BLaER1 (cell line): ENCODE measurements around the gene CRYBB3.

Experiments used
- H3K27ac ChIP-seq: shearing (Covaris generic); formaldehyde crosslinking; 2 replicates; pipeline ENCODE4 v1.8.1; 2022
- H3K27me3 ChIP-seq: shearing (Covaris generic); formaldehyde crosslinking; 2 replicates; pipeline ENCODE4 v1.8.1; 2022
- H3K36me3 ChIP-seq: shearing (Covaris generic); formaldehyde crosslinking; 2 replicates; pipeline ENCODE4 v1.8.1; 2022
- H3K4me1 ChIP-seq: shearing (Covaris generic); formaldehyde crosslinking; 2 replicates; pipeline ENCODE4 v1.8.1; 2022
- H3K4me2 ChIP-seq: shearing (Covaris generic); formaldehyde crosslinking; 2 replicates; pipeline ENCODE4 v1.8.1; 2022
- H3K4me3 ChIP-seq: shearing (Covaris generic); formaldehyde crosslinking; 2 replicates; pipeline ENCODE4 v1.8.1; 2022
- H3K9ac ChIP-seq: shearing (Covaris generic); formaldehyde crosslinking; 2 replicates; pipeline ENCODE4 v1.8.1; 2022
- H3K9me3 ChIP-seq: shearing (Covaris generic); formaldehyde crosslinking; 2 replicates; pipeline ENCODE4 v1.8.1; 2022
- H4K20me1 ChIP-seq: shearing (Covaris generic); formaldehyde crosslinking; 2 replicates; pipeline ENCODE4 v1.8.1; 2022
- Cebpa-rat ChIP-seq: shearing (Covaris generic); IDR thresholded peaks from 2 replicates; pipeline ENCODE4 v1.8.1; 2022

Gene CRYBB3

GRCh38 chr22:25205847-25206246 lies 6.2 kb downstream of the CRYBB3 start:
- Histone ChIP-seq H3K27me3 (no peaks in the 10 kb centered on the region), H3K9ac (no peak overlapping the region), H3K4me2 (no peak overlapping the region), H3K4me1 (peaks cover 15% of the 10 kb centered on the region), H3K36me3 (no peaks in the 10 kb centered on the region), H4K20me1 (no peaks in the 10 kb centered on the region; the same call in 1 of the 2 replicates), H3K9me3 (no peaks in the 10 kb centered on the region), H3K4me3 (no peak overlapping the region), H3K27ac (no peak overlapping the region)
- TF ChIP-seq Cebpa-rat = no peak

GRCh38 chr22:25206998-25207397 lies 7.3 kb downstream of the CRYBB3 start:
- Histone ChIP-seq H3K4me3 (no peak overlapping the region), H3K4me1 (peaks cover 3% of the 10 kb centered on the region), H3K27ac (no peak overlapping the region), H3K9me3 (no peaks in the 10 kb centered on the region), H3K36me3 (no peaks in the 10 kb centered on the region), H4K20me1 (no peaks in the 10 kb centered on the region), H3K27me3 (no peaks in the 10 kb centered on the region), H3K4me2 (no peak overlapping the region), H3K9ac (no peak overlapping the region)
- no peak for TF ChIP-seq Cebpa-rat

GRCh38 chr22:25207553-25208157 lies 8.0 kb downstream of the CRYBB3 start:
- no peak for TF ChIP-seq Cebpa-rat
- peaks cover 7% of the 10 kb centered on the region for H3K4me1 ChIP-seq

GRCh38 chr22:25208328-25208727 lies 8.7 kb downstream of the CRYBB3 start:
- H3K27me3 ChIP-seq = no peaks in the 10 kb centered on the region
- no peaks in the 10 kb centered on the region for H3K36me3 ChIP-seq
- no peak overlapping the region for H3K4me2 ChIP-seq
- H4K20me1 ChIP-seq = no peaks in the 10 kb centered on the region
- no peak overlapping the region for H3K9ac ChIP-seq
- TF ChIP-seq Cebpa-rat = no peak
- no peaks in the 10 kb centered on the region for H3K9me3 ChIP-seq
- H3K4me3 ChIP-seq = no peak overlapping the region
- H3K4me1 ChIP-seq = peaks cover 7% of the 10 kb centered on the region
- no peak overlapping the region for H3K27ac ChIP-seq

More at GRCh38 chr22:25207553-25208157, 8.0 kb downstream of the CRYBB3 start:
- Histone ChIP-seq H3K9me3 (no peaks in the 10 kb centered on the region), H3K4me3 (no peak overlapping the region), H3K36me3 (no peaks in the 10 kb centered on the region), H3K27me3 (no peaks in the 10 kb centered on the region), H3K9ac (no peak overlapping the region), H3K27ac (no peak overlapping the region), H4K20me1 (no peaks in the 10 kb centered on the region), H3K4me2 (no peak overlapping the region)

GRCh38 chr22:25208743-25209505 lies 9.3 kb downstream of the CRYBB3 start:
- no peaks in the 10 kb centered on the region for H3K9me3 ChIP-seq
- no peak overlapping the region for H3K4me2 ChIP-seq
- H4K20me1 ChIP-seq = no peaks in the 10 kb centered on the region
- H3K4me3 ChIP-seq = no peak overlapping the region
- H3K36me3 ChIP-seq = no peaks in the 10 kb centered on the region
- TF ChIP-seq Cebpa-rat = no peak
- H3K4me1 ChIP-seq = peaks cover 7% of the 10 kb centered on the region
- no peak overlapping the region for H3K9ac ChIP-seq
- no peak overlapping the region for H3K27ac ChIP-seq
- H3K27me3 ChIP-seq = no peaks in the 10 kb centered on the region

- no peaks in the 10 kb centered on the region for H3K27me3 ChIP-seq
- no peak overlapping the region for H3K4me3 ChIP-seq
- no peak overlapping the region for H3K4me2 ChIP-seq
- TF ChIP-seq Cebpa-rat = no peak
- H3K27ac ChIP-seq = no peak overlapping the region
- H3K36me3 ChIP-seq = no peaks in the 10 kb centered on the region
- no peaks in the 10 kb centered on the region for H4K20me1 ChIP-seq
- peaks cover 7% of the 10 kb centered on the region for H3K4me1 ChIP-seq
- H3K9ac ChIP-seq = no peak overlapping the region
- H3K9me3 ChIP-seq = peaks cover 11% of the 10 kb centered on the region
Observed at GRCh38 chr22:25210793-25211192, 11.1 kb downstream of the CRYBB3 start.

GRCh38 chr22:25212337-25212736 lies 12.7 kb downstream of the CRYBB3 start:
- Histone ChIP-seq H3K4me1 (peaks cover 7% of the 10 kb centered on the region), H3K4me2 (peak overlapping the region; percentile 43), H3K4me3 (no peak overlapping the region)

GRCh38 chr22:25213221-25213620 lies 13.6 kb downstream of the CRYBB3 start:
- Histone ChIP-seq H3K4me3 (no peak overlapping the region), H3K4me2 (no peak overlapping the region), H3K27ac (no peak overlapping the region), H3K4me1 (peaks cover 7% of the 10 kb centered on the region), H4K20me1 (no peaks in the 10 kb centered on the region), H3K9me3 (peaks cover 11% of the 10 kb centered on the region), H3K36me3 (no peaks in the 10 kb centered on the region), H3K9ac (no peak overlapping the region), H3K27me3 (no peaks in the 10 kb centered on the region)
- TF ChIP-seq Cebpa-rat = no peak

More at GRCh38 chr22:25212337-25212736, 12.7 kb downstream of the CRYBB3 start:
- Histone ChIP-seq H3K27me3 (no peaks in the 10 kb centered on the region), H4K20me1 (no peaks in the 10 kb centered on the region), H3K27ac (no peak overlapping the region), H3K9me3 (peaks cover 11% of the 10 kb centered on the region), H3K9ac (no peak overlapping the region), H3K36me3 (no peaks in the 10 kb centered on the region)
- no peak for TF ChIP-seq Cebpa-rat

- no peak for TF ChIP-seq Cebpa-rat
- no peak overlapping the region for H3K9ac ChIP-seq
- peaks cover 11% of the 10 kb centered on the region for H3K9me3 ChIP-seq
- H3K27ac ChIP-seq = no peak overlapping the region
- H4K20me1 ChIP-seq = no peaks in the 10 kb centered on the region
- no peak overlapping the region for H3K4me2 ChIP-seq
- no peaks in the 10 kb centered on the region for H3K36me3 ChIP-seq
- H3K4me3 ChIP-seq = no peak overlapping the region
- H3K27me3 ChIP-seq = no peaks in the 10 kb centered on the region
- peaks cover 16% of the 10 kb centered on the region for H3K4me1 ChIP-seq
Observed at GRCh38 chr22:25216230-25216629, 16.6 kb downstream of the CRYBB3 start.

- Histone ChIP-seq H3K36me3 (no peaks in the 10 kb centered on the region), H3K4me1 (peaks cover 9% of the 10 kb centered on the region; the same call in 1 of the 2 replicates), H3K4me3 (no peak within 1 kb of the TSS), H3K9ac (no peak within 1 kb of the TSS), H3K27ac (no peak within 1 kb of the TSS), H3K27me3 (no peaks in the 10 kb centered on the region), H3K9me3 (peaks cover 11% of the 10 kb centered on the region), H3K4me2 (peak within 1 kb of the TSS; percentile 21), H4K20me1 (no peaks in the 10 kb centered on the region)
- TF ChIP-seq Cebpa-rat = no peak
Observed at GRCh38 chr22:25219211-25219689, 19.6 kb downstream of the CRYBB3 start, which contains the start of gene CRYBB2. CRYBB2 (plus strand) TSS chr22:25219639; CDS start chr22:25221430, 1,791 bp downstream.
